Panc1 (cell line): ENCODE data around the gene TTC23. TPM values are rescaled to one million over a fixed set of nuclear protein-coding genes. Genes with fewer than 3 reads are reported as not detected.

ENCODE experiments used
- ATAC-seq: fragments of 200-7000 bp; cut with Tn5 transposase; 2 replicates; pipeline ENCODE4 v1.9.1; 2020; ENCODE audit warnings: mild to moderate bottlenecking, moderate library complexity
- BruUV-seq: library from RNA; stranded (reverse); fragments of 400-500 nt; replicated peaks from 2 replicates; lab custom pipeline; 2021; lab: Mats Ljungman, UMichigan
- CTCF ChIA-PET: fragments of 300-600 bp; sonication (Branson Sonifier 250); formaldehyde crosslinking; loops from one replicate; lab custom pipeline; 2022; ENCODE audit warnings: antibody characterized with exemption; lab: Charles Lee
- POLR2A ChIA-PET: fragments of 300-600 bp; sonication (Branson Sonifier 250); formaldehyde crosslinking; loops from one replicate; lab custom pipeline; 2022; ENCODE audit warnings: antibody characterized with exemption; lab: Charles Lee
- DNase-seq: peaks from one replicate; pipeline ENCODE4 v3.0.0-alpha.2; 2010; ENCODE audit warnings: low read depth, low spot score
- H3K27ac ChIP-seq: 2 replicates; pipeline ENCODE4 v1.5.1; 2011; ENCODE audit warnings: mild to moderate bottlenecking, low read length, inconsistent platforms
- H3K27me3 ChIP-seq: fragments of 200-500 bp; sonication (Bioruptor generic); 2 replicates; pipeline ENCODE4 v1.6.0; 2014; ENCODE audit warnings: low read length, inconsistent platforms; ENCODE audit not compliant: control insufficient read depth, insufficient read depth
- H3K36me3 ChIP-seq: fragments of 200-500 bp; sonication (Bioruptor generic); 2 replicates; pipeline ENCODE4 v1.5.1; 2014; ENCODE audit warnings: inconsistent platforms, mild to moderate bottlenecking, low read length, moderate library complexity; ENCODE audit not compliant: control insufficient read depth, insufficient read depth
- H3K4me1 ChIP-seq: 2 replicates; pipeline ENCODE4 v1.5.1; 2011; ENCODE audit warnings: inconsistent platforms, mild to moderate bottlenecking, low read length, moderate library complexity; ENCODE audit not compliant: control insufficient read depth, insufficient read depth
- H3K4me3 ChIP-seq, 2 experiments: 2 replicates each; pipeline ENCODE4 v1.5.1; 2011 to 2012; ENCODE audit warnings: low read depth in 2 of 2, low read length in 2 of 2, mild to moderate bottlenecking in 2 of 2, inconsistent platforms in 1 of 2, moderate library complexity in 1 of 2
- H3K9me3 ChIP-seq: fragments of 200-500 bp; sonication (Bioruptor generic); 2 replicates; pipeline ENCODE4 v1.5.1; 2014; ENCODE audit warnings: low read depth, mild to moderate bottlenecking, inconsistent platforms, low read length, moderate library complexity; ENCODE audit not compliant: control insufficient read depth, insufficient read depth
- POLR2AphosphoS5 ChIP-seq: IDR thresholded peaks from 2 replicates; pipeline ENCODE4 v1.6.1; 2012; ENCODE audit warnings: mild to moderate bottlenecking, low read depth, low read length, moderate library complexity
- SIN3A ChIP-seq: IDR thresholded peaks from 2 replicates; pipeline ENCODE4 v1.6.1; 2012; ENCODE audit warnings: low read depth, mild to moderate bottlenecking, low read length, moderate library complexity, borderline replicate concordance; ENCODE audit not compliant: insufficient read depth
- TCF7L2 ChIP-seq: IDR thresholded peaks from 2 replicates; pipeline ENCODE4 v1.6.1; 2011; ENCODE audit warnings: mild to moderate bottlenecking, low read depth, low read length, inconsistent platforms
- in situ Hi-C: cut with HindIII; loops from 2 replicates; pipeline ENCODE4 v1.10.0; 2016; ENCODE audit warnings: low sequenced_read_pairs, low pct_unique_long_range_greater_than_20kb
- intact Hi-C: fragments of 100-400 bp; cut with micrococcal nuclease; formaldehyde crosslinking; loops from one replicate; pipeline ENCODE4 v1.10.0; 2022; ENCODE audit not compliant: unreplicated experiment
- total RNA-seq: library from RNA; stranded (reverse); gene quantifications from one replicate; pipeline ENCODE4 v1.2.1, GENCODE V29; 2021; ENCODE audit not compliant: unreplicated experiment
- TF ChIP-seq, protein P1 (sequence below): fragments of 450-650 bp; IDR thresholded peaks from 2 replicates; pipeline ENCODE4 v1.5.1; 2017; ENCODE audit warnings: mild to moderate bottlenecking
- TF ChIP-seq, protein P2 (sequence below), 2 experiments: IDR thresholded peaks; 2 replicates each; pipeline ENCODE4 v1.6.1; 2011 to 2012; ENCODE audit warnings: low read depth in 2 of 2, control low read depth in 1 of 2, low read length in 1 of 2, mild to moderate bottlenecking in 1 of 2, moderate library complexity in 1 of 2; ENCODE audit not compliant: insufficient read depth in 1 of 2

TTC23 gene
- total RNA-seq, 1 experiment from 2014 or later: 21.7 TPM

DNA sequence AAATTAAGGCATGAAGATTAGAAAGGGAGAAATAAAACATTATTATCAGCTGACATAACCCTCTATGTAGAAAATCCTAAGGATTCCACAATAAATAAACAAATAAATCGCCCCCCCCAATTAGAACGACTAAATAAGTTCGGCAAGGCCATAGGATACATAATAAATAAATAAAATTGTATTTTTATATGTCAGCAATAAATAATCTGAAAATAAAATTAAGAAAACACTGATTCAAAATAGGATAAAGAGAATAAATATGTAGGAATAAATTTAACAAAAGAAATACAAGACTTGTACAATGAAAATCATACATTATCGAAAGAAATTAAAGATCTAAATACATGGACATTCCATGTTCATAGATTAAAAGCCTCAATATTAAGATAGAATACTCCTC is 5.1 kb downstream of the TTC23 start:
- Histone ChIP-seq H3K27me3 (no peaks in the 10 kb centered on the region), H3K9me3 (no peaks in the 10 kb centered on the region), H3K27ac (no peak overlapping the region), H3K4me3 (no peak overlapping the region), H3K36me3 (peaks cover 4% of the 10 kb centered on the region; the same call in 1 of the 2 replicates), H3K4me1 (peaks cover 12% of the 10 kb centered on the region)
- ChIA-PET CTCF (no interaction called here), POLR2A (no interaction called here)
- ATAC-seq (no peak), DNase-seq (no peak)
- intact Hi-C loops (no loop called here), in situ Hi-C loops (no loop called here)
- BruUV-seq: no TSS peak
- TF ChIP-seq TCF7L2 (no peak), POLR2AphosphoS5 (no peak), SIN3A (no peak)
- TF ChIP-seq, protein P1, sequence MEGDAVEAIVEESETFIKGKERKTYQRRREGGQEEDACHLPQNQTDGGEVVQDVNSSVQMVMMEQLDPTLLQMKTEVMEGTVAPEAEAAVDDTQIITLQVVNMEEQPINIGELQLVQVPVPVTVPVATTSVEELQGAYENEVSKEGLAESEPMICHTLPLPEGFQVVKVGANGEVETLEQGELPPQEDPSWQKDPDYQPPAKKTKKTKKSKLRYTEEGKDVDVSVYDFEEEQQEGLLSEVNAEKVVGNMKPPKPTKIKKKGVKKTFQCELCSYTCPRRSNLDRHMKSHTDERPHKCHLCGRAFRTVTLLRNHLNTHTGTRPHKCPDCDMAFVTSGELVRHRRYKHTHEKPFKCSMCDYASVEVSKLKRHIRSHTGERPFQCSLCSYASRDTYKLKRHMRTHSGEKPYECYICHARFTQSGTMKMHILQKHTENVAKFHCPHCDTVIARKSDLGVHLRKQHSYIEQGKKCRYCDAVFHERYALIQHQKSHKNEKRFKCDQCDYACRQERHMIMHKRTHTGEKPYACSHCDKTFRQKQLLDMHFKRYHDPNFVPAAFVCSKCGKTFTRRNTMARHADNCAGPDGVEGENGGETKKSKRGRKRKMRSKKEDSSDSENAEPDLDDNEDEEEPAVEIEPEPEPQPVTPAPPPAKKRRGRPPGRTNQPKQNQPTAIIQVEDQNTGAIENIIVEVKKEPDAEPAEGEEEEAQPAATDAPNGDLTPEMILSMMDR: no peak
- TF ChIP-seq, protein P2, sequence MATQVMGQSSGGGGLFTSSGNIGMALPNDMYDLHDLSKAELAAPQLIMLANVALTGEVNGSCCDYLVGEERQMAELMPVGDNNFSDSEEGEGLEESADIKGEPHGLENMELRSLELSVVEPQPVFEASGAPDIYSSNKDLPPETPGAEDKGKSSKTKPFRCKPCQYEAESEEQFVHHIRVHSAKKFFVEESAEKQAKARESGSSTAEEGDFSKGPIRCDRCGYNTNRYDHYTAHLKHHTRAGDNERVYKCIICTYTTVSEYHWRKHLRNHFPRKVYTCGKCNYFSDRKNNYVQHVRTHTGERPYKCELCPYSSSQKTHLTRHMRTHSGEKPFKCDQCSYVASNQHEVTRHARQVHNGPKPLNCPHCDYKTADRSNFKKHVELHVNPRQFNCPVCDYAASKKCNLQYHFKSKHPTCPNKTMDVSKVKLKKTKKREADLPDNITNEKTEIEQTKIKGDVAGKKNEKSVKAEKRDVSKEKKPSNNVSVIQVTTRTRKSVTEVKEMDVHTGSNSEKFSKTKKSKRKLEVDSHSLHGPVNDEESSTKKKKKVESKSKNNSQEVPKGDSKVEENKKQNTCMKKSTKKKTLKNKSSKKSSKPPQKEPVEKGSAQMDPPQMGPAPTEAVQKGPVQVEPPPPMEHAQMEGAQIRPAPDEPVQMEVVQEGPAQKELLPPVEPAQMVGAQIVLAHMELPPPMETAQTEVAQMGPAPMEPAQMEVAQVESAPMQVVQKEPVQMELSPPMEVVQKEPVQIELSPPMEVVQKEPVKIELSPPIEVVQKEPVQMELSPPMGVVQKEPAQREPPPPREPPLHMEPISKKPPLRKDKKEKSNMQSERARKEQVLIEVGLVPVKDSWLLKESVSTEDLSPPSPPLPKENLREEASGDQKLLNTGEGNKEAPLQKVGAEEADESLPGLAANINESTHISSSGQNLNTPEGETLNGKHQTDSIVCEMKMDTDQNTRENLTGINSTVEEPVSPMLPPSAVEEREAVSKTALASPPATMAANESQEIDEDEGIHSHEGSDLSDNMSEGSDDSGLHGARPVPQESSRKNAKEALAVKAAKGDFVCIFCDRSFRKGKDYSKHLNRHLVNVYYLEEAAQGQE (IDR thresholded peaks at IDR 0.05; ENCODE audit: insufficient read depth in 1 of 2, low read depth in 2 of 2, low read length in 1 of 2): no peak

DNA sequence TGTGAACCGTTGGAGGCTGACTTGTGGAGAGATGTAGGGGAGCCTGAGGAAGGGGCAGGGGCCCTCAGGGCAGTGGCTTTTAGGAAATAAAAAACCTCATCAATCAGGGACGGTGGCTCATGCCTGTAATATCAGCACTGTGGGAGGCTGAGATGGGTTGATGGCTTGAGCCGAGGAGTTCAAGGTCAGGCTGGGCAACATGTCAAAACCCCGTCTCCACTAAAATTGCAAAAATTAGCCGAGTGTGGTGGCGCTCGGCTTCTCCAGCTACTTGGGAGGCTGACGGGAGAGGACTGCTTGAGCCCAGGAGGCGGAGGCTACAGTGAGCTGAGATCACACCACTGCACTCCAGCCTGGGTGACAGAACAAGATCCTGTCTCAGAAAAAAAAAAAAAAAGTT is 7.6 kb downstream of the TTC23 start:
- no peak for DNase-seq
- H3K27ac ChIP-seq: no peak overlapping the region
- H3K27me3 ChIP-seq: no peaks in the 10 kb centered on the region
- ChIA-PET POLR2A (interaction anchor here (0.6 kb wide), 1 partner anchor 21 kb away, joined by 16 read pairs; no protein-coding TSS in a partner anchor), CTCF (no interaction called here)
- in situ Hi-C loops: no loop called here
- intact Hi-C loops: no loop called here
- no peak for ATAC-seq
- peaks cover 4% of the 10 kb centered on the region; the same call in 1 of the 2 replicates for H3K36me3 ChIP-seq
- TF ChIP-seq TCF7L2 (no peak), SIN3A (no peak), POLR2AphosphoS5 (no peak)
- TF ChIP-seq, protein P1: no peak
- TF ChIP-seq, protein P2 (IDR thresholded peaks at IDR 0.05; ENCODE audit: insufficient read depth in 1 of 2, low read depth in 2 of 2, low read length in 1 of 2): no peak
- BruUV-seq: no TSS peak
- no peaks in the 10 kb centered on the region for H3K4me1 ChIP-seq
- H3K4me3 ChIP-seq: no peak overlapping the region
- no peaks in the 10 kb centered on the region for H3K9me3 ChIP-seq
